Subcutaneous abdominal adipose tissue (tissue), 5 donors: Measurements from ENCODE around the gene ZDHHC11.
A peak's percentile ranks its signal among the peaks of the same experiment; 100 is the strongest.

Experiments used
- H3K27ac ChIP-seq: one replicate; pipeline ENCODE4 v1.7.0; 2013; ENCODE audit warnings: low read depth, mild to moderate bottlenecking, inconsistent platforms, low read length, moderate library complexity
- H3K27me3 ChIP-seq, 5 donors: one replicate each; pipeline ENCODE4 v1.7.0; 2013; ENCODE audit warnings: low read length in 5 of 5, inconsistent platforms in 1 of 5; ENCODE audit not compliant: control insufficient read depth in 5 of 5, insufficient read depth in 4 of 5
- H3K36me3 ChIP-seq, 5 donors: one replicate each; pipeline ENCODE4 v1.7.0; 2013; ENCODE audit warnings: low read length in 5 of 5; ENCODE audit not compliant: control insufficient read depth in 5 of 5, insufficient read depth in 5 of 5
- H3K4me1 ChIP-seq, 5 donors: one replicate each; pipeline ENCODE4 v1.7.0; 2013; ENCODE audit warnings: low read length in 5 of 5, mild to moderate bottlenecking in 3 of 5, moderate library complexity in 1 of 5; ENCODE audit not compliant: control insufficient read depth in 5 of 5, insufficient read depth in 5 of 5
- H3K4me3 ChIP-seq, 5 donors: one replicate each; pipeline ENCODE4 v1.7.0; 2013; ENCODE audit warnings: low read length in 5 of 5, low read depth in 1 of 5
- H3K9ac ChIP-seq, 5 donors: one replicate each; pipeline ENCODE4 v1.7.0; 2013; ENCODE audit warnings: low read length in 5 of 5, mild to moderate bottlenecking in 4 of 5, moderate library complexity in 3 of 5
- H3K9me3 ChIP-seq, 5 donors: one replicate each; pipeline ENCODE4 v1.7.0; 2013; ENCODE audit warnings: low read length in 5 of 5; ENCODE audit not compliant: control insufficient read depth in 5 of 5
- donor health status: healthy.
- donor health status: healthy.
- donor health status: healthy.
- donor health status: healthy.
- donor health status: healthy.

ZDHHC11 gene

DNA sequence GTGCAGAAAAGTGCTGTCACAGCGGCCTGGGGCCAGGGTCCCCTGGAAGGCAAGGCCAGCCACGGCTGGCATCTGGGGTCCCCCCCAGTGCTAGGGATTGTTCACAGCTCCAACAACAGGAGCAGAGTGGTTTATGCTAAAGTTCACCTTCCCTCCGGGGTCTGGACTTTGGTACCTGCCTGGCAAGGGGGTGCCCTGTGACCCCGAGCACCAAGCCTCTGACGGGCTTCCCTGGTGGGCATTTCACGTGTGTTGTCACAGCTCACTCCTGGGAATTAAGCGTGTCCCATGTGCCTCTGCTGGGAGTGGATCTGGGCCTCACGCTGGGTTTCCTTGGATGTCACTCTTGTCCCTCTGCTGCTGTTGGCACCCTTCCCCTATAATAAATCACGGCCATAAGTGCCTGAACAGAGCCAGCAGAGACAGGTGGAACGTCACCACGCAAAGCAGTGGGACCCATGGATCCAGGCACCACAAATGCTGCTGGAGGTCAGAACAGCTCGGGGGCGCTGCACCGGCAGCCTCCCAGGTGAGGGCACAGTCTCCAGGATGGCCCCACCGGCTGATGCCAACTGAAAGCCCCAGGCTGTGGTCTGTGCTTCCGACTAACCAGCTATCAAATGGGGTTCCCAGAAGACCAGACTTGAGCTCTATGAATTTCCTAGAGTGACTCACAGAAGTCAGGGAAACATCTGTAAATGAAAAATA lies 17.8 kb upstream of the ZDHHC11 start:
- Histone ChIP-seq H3K36me3 (peaks cover 11 to 96% (median 89%) of the 10 kb centered on the region in 5 donors), H3K4me3 (no peak overlapping the region), H3K27me3 (no peaks in the 10 kb centered on the region), H3K4me1 (peaks cover 2 to 19% (median 10%) of the 10 kb centered on the region in 5 donors), H3K9ac (no peak overlapping the region), H3K9me3 (no peaks in the 10 kb centered on the region), H3K27ac (no peak overlapping the region)

DNA sequence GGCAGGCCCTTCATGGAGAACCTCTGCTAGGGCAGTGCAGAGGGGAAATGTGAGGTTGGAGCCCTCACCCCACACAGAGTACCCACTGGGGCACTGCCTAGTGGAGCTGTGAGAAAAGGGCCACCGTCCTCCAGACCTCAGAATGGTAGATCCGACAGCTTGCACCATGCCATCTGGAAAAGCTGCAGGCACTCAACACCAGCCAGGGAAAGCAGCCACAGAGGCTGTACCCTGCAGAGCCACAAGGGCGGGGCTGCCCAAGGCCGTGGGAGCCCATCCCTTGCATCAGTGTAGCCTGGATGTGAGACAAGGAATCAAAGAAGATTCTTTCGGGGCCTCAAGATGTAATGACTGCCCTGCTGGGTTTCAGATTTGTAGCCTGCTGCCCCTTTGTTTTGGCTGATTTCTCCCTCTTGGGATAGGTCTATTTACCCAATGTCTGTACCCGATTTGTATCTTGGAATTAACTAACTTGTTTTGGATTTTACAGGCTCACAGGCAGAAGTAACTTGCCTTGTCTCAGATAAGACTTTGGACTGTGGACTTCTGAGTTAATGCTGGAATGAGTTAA lies 16.6 kb upstream of the ZDHHC11 start:
- peaks cover 11 to 98% (median 91%) of the 10 kb centered on the region in 5 donors for H3K36me3 ChIP-seq
- no peak overlapping the region for H3K4me3 ChIP-seq
- no peaks in the 10 kb centered on the region for H3K9me3 ChIP-seq
- H3K27ac ChIP-seq = no peak overlapping the region
- no peak overlapping the region for H3K9ac ChIP-seq
- no peaks in the 10 kb centered on the region for H3K27me3 ChIP-seq
- H3K4me1 ChIP-seq = peaks cover 2 to 19% (median 9%) of the 10 kb centered on the region in 5 donors

DNA sequence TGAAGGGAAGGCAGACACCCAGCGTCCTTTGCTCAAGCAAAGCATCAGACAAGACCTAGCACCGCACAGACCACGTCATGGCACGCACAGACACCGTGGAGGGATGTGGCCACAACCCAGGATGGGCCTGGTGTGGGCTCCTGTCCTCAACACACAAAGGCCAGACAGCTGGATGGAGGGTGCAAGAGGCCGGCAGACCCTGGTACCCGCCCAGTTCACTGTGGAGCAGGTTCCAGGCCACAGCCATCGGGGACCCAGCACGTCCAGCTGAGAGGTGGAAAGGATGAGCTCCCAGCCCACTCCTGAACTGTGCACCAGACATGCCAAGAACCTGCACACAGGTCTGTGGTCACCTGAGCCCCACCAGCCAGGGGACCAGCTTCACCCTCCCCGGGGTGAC lies 15.0 kb upstream of the ZDHHC11 start:
- no peaks in the 10 kb centered on the region for H3K9me3 ChIP-seq
- peak overlapping the region in 1 of 5 donors; percentile 30 for H3K9ac ChIP-seq
- peaks cover 7 to 87% (median 78%) of the 10 kb centered on the region in 5 donors for H3K36me3 ChIP-seq
- no peak overlapping the region for H3K4me3 ChIP-seq
- H3K27ac ChIP-seq = no peak overlapping the region
- H3K27me3 ChIP-seq = no peaks in the 10 kb centered on the region
- peaks cover 2 to 19% (median 9%) of the 10 kb centered on the region in 5 donors for H3K4me1 ChIP-seq

- no peaks in the 10 kb centered on the region for H3K9me3 ChIP-seq
- no peak overlapping the region for H3K9ac ChIP-seq
- peaks cover 5 to 83% (median 72%) of the 10 kb centered on the region in 5 donors for H3K36me3 ChIP-seq
- H3K27ac ChIP-seq = no peak overlapping the region
- H3K27me3 ChIP-seq = no peaks in the 10 kb centered on the region
- H3K4me1 ChIP-seq = peaks cover 2 to 19% (median 9%) of the 10 kb centered on the region in 5 donors
- H3K4me3 ChIP-seq = no peak overlapping the region
These were observed 14.4 kb upstream of the ZDHHC11 start for GRCh38 chr5:865168-865521.

DNA sequence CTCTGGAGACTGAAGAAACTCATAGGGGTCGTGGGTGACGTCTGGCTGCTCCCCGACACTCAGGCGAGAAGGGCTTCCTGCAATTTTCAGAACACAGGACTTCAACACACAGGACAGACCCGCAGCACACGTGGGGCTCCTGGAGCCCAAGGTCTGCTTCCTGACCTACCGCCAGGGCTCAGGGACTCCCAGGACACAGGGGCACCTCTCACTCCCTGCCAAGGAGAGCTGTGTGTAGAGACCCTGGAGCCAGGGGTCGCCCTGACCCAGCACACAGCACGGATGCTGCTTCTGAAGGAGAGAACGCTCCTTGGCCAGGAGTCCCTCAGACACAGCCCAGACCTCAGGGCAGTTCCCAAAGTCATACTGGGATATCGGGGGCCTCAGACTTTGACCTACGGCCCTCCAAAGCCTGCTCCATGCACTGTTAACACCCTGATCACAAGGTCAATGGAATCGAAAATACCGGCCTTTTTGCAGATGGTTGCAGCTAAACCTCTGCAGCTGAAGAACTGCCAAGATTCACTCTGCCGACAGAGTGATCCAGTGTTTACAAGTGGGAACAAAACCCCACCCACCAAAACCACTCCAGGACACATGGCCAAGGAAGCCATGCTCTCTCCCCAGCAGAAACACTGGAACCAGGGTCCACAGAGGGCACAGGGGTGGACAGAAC lies 13.8 kb upstream of the ZDHHC11 start:
- no peaks in the 10 kb centered on the region for H3K9me3 ChIP-seq
- H3K4me3 ChIP-seq = no peak overlapping the region
- peaks cover 2 to 19% (median 9%) of the 10 kb centered on the region in 5 donors for H3K4me1 ChIP-seq
- no peak overlapping the region for H3K9ac ChIP-seq
- peaks cover 5 to 80% (median 67%) of the 10 kb centered on the region in 5 donors for H3K36me3 ChIP-seq
- H3K27me3 ChIP-seq = no peaks in the 10 kb centered on the region
- H3K27ac ChIP-seq = no peak overlapping the region

GRCh38 chr5:863244-863805 lies 12.5 kb upstream of the ZDHHC11 start:
- Histone ChIP-seq H3K27me3 (no peaks in the 10 kb centered on the region), H3K9ac (no peak overlapping the region), H3K9me3 (no peaks in the 10 kb centered on the region), H3K27ac (no peak overlapping the region), H3K4me3 (no peak overlapping the region), H3K4me1 (peaks cover 2 to 19% (median 9%) of the 10 kb centered on the region in 5 donors), H3K36me3 (peaks cover 0 to 77% (median 54%) of the 10 kb centered on the region in 5 donors)

DNA sequence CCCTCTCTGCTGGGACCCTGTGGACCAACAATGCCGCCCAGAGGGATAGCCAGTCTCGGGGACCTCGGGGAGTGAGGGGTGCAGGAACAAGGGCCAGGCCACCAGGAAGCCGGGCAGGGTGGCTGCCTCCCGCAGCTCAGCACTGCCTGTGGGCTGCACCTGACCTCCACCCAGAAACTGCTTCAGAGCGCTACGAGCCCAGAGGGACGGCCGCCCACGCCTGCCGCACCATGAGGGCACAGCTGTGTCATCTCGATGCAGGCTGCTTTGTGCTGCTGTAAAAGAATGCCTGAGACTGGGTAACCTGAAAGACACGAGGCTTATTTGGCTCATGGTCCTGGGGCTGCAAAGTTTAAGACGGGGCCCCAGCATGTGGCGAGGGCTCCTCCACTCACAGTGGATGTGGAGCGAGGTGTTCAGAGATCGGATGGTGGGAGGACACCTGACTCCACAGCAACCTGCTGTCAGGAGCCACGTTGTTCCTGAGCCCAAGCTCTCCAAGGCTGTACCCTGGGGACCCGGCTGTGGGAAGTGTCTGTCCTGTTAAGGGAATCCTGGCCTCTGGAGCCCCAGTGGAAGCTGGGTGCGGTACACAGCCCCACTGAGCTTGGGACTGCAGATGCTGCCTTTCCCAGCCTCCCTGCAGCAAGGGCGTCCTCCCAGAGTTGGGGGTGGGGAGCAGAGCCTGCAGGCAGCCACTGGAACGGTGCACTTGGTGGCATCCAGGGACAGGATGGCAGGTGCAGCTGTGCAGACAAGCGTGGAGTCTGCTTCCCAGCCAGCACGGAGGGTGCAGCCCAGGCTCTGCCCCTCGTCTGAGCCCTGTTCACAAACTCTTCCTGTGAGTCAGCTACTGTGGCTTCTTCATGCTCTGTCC lies 11.8 kb upstream of the ZDHHC11 start:
- H3K27ac ChIP-seq = no peak overlapping the region
- H3K4me1 ChIP-seq = peaks cover 2 to 19% (median 9%) of the 10 kb centered on the region in 5 donors
- peaks cover 0 to 70% (median 46%) of the 10 kb centered on the region in 5 donors for H3K36me3 ChIP-seq
- no peaks in the 10 kb centered on the region for H3K27me3 ChIP-seq
- no peak overlapping the region for H3K9ac ChIP-seq
- H3K4me3 ChIP-seq = no peak overlapping the region
- H3K9me3 ChIP-seq = no peaks in the 10 kb centered on the region

DNA sequence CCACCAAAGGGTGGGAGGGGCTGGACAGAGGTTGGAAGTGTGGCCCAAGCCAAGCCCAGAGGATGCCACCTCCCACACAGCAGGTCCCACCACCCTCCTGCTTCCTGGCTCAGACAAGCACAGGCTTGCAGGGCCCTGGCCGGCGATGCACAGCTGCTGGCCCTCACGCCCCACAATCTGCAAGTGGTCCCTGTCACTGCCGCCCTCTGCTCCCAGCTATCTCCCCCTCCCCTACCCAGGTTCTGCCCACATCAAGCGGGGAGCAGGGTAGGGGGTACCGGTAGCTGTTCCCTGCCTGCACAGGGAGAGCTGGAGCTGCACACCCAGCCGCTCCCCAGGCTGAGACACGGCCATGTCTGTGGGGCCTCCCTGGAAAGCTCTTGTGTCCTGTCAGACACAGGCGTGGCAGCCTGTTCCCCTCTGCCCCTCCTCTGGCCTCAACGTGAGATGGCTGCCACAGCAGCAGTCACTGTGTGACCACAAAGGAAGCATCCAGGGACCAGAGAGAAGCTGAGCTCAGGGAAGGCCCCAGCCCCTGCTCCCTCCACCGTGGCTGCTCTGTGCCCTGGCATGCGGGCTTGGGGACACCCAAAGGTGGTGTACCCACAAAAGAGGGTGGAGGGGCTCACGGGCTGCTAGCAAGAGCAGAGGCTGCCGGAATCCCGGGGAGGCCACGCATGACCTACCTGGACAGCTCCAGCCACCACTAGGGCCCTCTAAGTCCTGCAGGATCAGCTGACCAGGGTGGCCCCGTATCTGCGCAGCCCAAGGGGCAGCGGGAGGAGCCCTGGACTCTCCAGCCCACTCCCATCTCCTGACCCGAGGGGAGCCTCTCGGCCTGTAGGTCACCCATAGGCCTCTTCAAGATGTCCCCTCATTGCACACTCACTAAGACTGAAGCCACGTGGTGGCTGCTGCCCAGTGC lies 10.9 kb upstream of the ZDHHC11 start:
- no peak overlapping the region for H3K9ac ChIP-seq
- no peak overlapping the region for H3K27ac ChIP-seq
- peaks cover 0 to 62% (median 39%) of the 10 kb centered on the region in 5 donors for H3K36me3 ChIP-seq
- no peaks in the 10 kb centered on the region for H3K9me3 ChIP-seq
- no peak overlapping the region for H3K4me3 ChIP-seq
- peaks cover 0 to 13% (median 3%) of the 10 kb centered on the region in 5 donors for H3K4me1 ChIP-seq
- H3K27me3 ChIP-seq = no peaks in the 10 kb centered on the region
